H54 (cell line): Measurements from ENCODE around the gene C16orf92.
"Not testable (repeated sequence)": the region's sequence is repeated elsewhere in the genome, so short reads cannot be mapped to it uniquely, and the experiment has no call there.

Experiments
- DNase-seq: peaks from one replicate; pipeline ENCODE4 v3.0.0; 2011; ENCODE audit warnings: low spot score, mixed read lengths; ENCODE audit not compliant: insufficient read length
- FAIRE-seq: peaks from 3 replicates; lab custom pipeline; 2011; peaks lifted over from hg19 to GRCh38; lab: Jason Lieb, UNC
- POLR2A ChIP-seq: IDR thresholded peaks from 2 replicates; pipeline ENCODE4 v1.6.1; 2011; ENCODE audit warnings: low read depth, mild to moderate bottlenecking, low read length

Gene C16orf92

GRCh38 chr16:30004811-30005242, 18.2 kb upstream of the C16orf92 start:
- no peak for FAIRE-seq
- no peak for TF ChIP-seq POLR2A
- no peak for DNase-seq

GRCh38 chr16:30005341-30006094, 17.5 kb upstream of the C16orf92 start:
- no peak for TF ChIP-seq POLR2A
- FAIRE-seq (no peak), DNase-seq (no peak)

GRCh38 chr16:30006095-30006473, 16.9 kb upstream of the C16orf92 start:
- no peak for TF ChIP-seq POLR2A
- FAIRE-seq: no peak
- DNase-seq: no peak

GRCh38 chr16:30006659-30007377, 16.2 kb upstream of the C16orf92 start:
- no peak for DNase-seq
- FAIRE-seq: no peak

GRCh38 chr16:30007378-30007895, 15.6 kb upstream of the C16orf92 start:
- FAIRE-seq: no peak
- no peak for TF ChIP-seq POLR2A
- DNase-seq: no peak

More at GRCh38 chr16:30006659-30007377, 16.2 kb upstream of the C16orf92 start:
- no peak for TF ChIP-seq POLR2A

GRCh38 chr16:30009085-30009862, 13.7 kb upstream of the C16orf92 start:
- FAIRE-seq: no peak
- TF ChIP-seq POLR2A: no peak
- DNase-seq: no peak

- no peak for TF ChIP-seq POLR2A
- FAIRE-seq (no peak), DNase-seq (no peak)
Observed at GRCh38 chr16:30009990-30010843, 12.8 kb upstream of the C16orf92 start.

- no peak for FAIRE-seq
- DNase-seq: no peak
- no peak for TF ChIP-seq POLR2A
Observed at GRCh38 chr16:30010844-30011713, 11.9 kb upstream of the C16orf92 start, which contains the start of gene DOC2A. TSS of gene DOC2A (minus strand) at chr16:30011027. CDS start at chr16:30010222, 805 bp downstream.

GRCh38 chr16:30011714-30012504, 11.1 kb upstream of the C16orf92 start:
- FAIRE-seq (no peak), DNase-seq (no peak)
- TF ChIP-seq POLR2A: no peak

- FAIRE-seq: not testable (repeated sequence)
Observed at GRCh38 chr16:30012598-30012997, 10.4 kb upstream of the C16orf92 start.

GRCh38 chr16:30015450-30015849, 7.5 kb upstream of the C16orf92 start:
- not testable (repeated sequence) for FAIRE-seq, DNase-seq

More at GRCh38 chr16:30012598-30012997, 10.4 kb upstream of the C16orf92 start:
- DNase-seq: not testable (repeated sequence)
